Left ventricle myocardium superior (tissue), 1 donor: ENCODE data around the gene ACVR1. TPM values are rescaled to one million over a fixed set of nuclear protein-coding genes. Genes with fewer than 3 reads are reported as not detected.

ENCODE experiments used
- ATAC-seq: fragments of 200-7000 bp; cut with Tn5 transposase; one replicate; pipeline ENCODE4 v1.9.1; 2020; ENCODE audit warnings: mild to moderate bottlenecking, moderate library complexity
- DNase-seq: peaks from one replicate; pipeline ENCODE4 v3.0.0-alpha.2; 2020
- intact Hi-C: fragments of 100-400 bp; cut with micrococcal nuclease; formaldehyde crosslinking; loops from one replicate; pipeline ENCODE4 v1.11.0; 2022
- total RNA-seq: library from RNA; stranded (reverse); fragmentation: NEBNext Ultra II Directional; extraction: Animal tissue kit (Norgen Biotek cat#: 25700); gene quantifications from one replicate; pipeline ENCODE4 v1.2.1, GENCODE V29; 2021
- donor health status: DM: no; HTN: yes; CAD: no; lungs with severe emphysema.

Gene ACVR1
- total RNA-seq, 1 donor from 2014 or later = 26.8 TPM

DNA sequence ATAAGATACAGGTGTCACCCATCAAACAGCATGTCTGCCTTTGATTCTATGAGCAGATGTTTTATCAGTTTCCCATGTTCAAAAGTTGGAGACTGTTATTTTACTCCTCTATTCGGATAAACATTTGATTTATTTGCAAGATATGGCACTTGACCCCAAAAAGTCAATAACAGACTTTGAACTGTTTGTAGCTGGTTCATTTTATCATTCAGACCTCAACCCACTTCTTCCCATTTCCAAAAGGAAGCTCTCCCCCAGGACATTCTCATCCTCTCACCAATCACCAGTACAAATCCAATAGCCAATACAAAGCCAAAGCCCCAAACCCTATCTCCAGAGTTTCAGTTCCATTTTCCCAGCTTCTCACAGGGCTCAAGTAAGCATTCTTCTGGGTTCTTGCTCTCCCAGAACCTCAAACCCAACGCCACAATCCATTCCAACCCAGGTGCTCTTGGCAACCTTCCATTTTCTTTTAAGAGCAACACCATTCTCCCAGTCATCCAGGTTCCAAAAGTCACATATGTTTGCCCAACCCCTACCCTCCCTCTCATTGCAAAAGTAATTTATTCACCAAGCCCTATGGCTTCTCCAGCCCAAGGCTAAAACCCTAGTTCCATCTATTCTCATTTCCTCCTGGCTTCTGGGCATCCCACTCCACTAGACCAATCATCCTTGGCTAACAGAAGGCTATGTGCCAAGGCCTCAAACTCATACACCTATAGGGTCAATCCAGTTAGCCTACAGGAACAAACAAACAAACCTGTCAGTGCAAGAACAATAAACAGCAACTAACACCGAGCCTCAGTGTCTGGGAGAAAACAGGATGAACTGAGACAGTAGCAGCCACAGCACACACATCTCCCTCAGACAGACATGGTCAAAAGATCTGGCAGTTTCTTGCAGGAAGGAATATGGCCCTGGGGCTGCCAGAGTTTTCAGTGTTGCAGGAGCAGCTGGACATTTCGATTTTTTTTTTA is 9.2 kb downstream of the ACVR1 start:
- ATAC-seq (no peak), DNase-seq (no peak)
- intact Hi-C loops = no loop called here

DNA sequence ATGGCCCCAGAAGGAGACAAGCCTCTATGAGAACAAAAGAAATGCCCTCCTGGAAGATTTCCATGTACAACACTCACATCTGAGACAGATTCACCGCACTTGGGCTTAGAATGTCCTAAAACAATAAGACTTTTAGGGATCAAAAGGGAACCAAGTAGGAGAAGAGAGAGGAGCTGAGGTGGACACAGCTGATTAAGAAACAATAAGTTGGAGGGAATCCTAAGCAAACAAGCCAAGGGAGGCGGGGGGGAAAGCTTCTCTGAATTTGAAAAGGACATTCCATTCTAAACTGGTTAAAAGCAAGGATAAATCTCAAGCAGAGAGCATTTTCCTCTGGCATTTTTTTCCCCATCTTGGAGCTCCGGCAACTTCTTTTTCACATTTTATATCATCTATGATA is 9.9 kb downstream of the ACVR1 start:
- DNase-seq (no peak), ATAC-seq (no peak)
- intact Hi-C loops = no loop called here

DNA sequence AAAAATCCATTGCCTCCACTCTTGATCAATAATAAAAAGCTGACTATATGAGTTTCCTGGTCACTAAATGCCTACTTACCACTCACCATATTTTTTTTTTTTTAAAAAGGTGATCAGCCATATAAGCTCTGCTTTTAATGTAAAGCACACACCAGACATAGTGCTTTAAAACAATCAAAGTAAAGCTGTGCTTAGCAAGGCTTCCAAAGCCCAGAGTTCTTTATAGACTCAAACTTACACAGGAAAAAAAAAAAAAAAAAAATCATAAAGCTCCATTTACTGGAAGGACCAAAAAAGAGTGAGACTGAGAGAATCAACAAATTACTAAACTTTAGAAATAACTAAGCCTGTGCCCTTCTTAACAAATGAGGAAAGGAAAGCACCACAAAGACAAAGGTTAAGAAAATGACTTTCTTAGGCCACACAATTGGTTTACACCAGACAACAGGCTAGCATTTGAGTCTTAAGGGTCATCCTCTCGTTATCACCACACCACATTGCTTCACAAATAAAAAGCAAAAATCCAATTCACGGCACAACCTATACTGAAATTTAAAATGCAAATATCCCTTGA is 11.2 kb downstream of the ACVR1 start:
- intact Hi-C loops = no loop called here
- ATAC-seq (no peak), DNase-seq (no peak)

GRCh38 chr2:157858846-157859245 is 17.3 kb downstream of the ACVR1 start:
- ATAC-seq (no peak), DNase-seq (no peak)
- intact Hi-C loops = no loop called here

- DNase-seq (no peak), ATAC-seq (no peak)
- intact Hi-C loops = no loop called here
These were observed 18.2 kb downstream of the ACVR1 start for GRCh38 chr2:157857881-157858280.

- ATAC-seq (no peak), DNase-seq (no peak)
- intact Hi-C loops = no loop called here
These were observed 20.0 kb downstream of the ACVR1 start for GRCh38 chr2:157856187-157856515.

GRCh38 chr2:157853820-157854219 is 22.3 kb downstream of the ACVR1 start:
- ATAC-seq (peak; percentile 85), DNase-seq (no peak)
- intact Hi-C loops = no loop called here

DNA sequence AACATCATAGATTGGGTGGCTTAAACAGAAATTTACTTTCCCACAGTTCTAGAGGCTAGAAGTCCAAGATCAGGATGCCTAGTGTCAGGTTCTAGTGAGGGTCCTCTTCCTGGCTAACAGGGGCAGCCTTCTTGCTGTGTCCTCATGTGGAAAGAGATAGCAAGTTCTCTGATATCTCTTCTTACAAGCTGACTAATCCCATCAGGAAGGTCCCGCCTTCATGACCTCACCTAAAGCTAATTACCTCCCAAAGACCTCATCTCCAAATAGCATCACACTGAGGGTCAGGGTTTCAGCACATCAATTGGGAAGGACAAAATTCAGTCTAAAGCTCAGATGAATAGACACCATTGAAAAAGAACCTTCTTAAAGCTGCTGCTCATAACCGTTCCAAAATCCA is 22.9 kb downstream of the ACVR1 start:
- intact Hi-C loops = no loop called here
- ATAC-seq (no peak), DNase-seq (no peak)

GRCh38 chr2:157849591-157849990 is 26.5 kb downstream of the ACVR1 start:
- DNase-seq = no peak

GRCh38 chr2:157848213-157848612 is 27.9 kb downstream of the ACVR1 start:
- ATAC-seq = no peak
- intact Hi-C loops = no loop called here

More at GRCh38 chr2:157849591-157849990, 26.5 kb downstream of the ACVR1 start:
- ATAC-seq = no peak
- intact Hi-C loops = no loop called here

DNA sequence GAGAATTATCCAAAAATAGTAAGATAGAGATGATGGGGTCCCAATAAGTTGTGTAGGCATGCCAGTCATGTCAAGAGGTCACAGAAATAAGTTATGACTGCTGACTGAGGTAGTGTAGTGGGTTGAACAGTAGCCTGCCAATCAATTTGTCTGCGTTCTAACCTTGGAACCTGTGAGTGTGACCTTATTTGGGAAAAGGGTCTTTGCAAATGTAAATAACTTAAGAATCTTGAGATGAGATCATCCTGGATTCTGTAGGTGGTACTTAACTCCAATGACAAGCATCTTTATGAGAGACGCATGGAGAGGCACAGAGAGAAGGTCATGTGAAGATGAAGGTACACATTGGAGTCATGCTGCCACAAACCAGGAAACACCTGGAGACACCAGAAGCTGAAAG is 31.0 kb downstream of the ACVR1 start:
- DNase-seq (no peak), ATAC-seq (no peak)
- intact Hi-C loops = no loop called here

More at GRCh38 chr2:157848213-157848612, 27.9 kb downstream of the ACVR1 start:
- DNase-seq = no peak

GRCh38 chr2:157843935-157844334 is 32.2 kb downstream of the ACVR1 start:
- intact Hi-C loops = no loop called here
- no peak for DNase-seq

DNA sequence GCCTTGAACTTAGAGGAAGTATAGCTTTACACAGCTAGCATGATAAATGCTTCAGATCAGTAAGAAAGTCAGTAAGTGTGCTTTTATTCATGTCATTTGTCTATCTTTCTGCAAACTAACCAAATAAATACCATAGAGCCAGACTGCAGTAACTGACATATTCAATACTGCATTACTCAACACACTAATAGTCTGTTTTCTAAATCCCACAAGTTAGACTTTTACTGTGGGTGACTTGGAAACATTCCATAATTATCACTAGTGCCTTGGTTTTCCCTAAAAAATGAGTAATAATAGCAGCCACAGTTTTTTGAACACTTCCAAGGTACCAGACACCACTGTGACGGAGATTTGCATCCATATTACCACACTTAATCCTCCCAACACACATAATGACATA is 33.0 kb downstream of the ACVR1 start:
- intact Hi-C loops = no loop called here
- no peak for DNase-seq
- no peak for ATAC-seq

More at GRCh38 chr2:157843935-157844334, 32.2 kb downstream of the ACVR1 start:
- no peak for ATAC-seq

GRCh38 chr2:157842106-157842879 is 33.8 kb downstream of the ACVR1 start:
- ATAC-seq (peak; percentile 49), DNase-seq (no peak)
- intact Hi-C loops = no loop called here

- intact Hi-C loops = no loop called here
- no peak for ATAC-seq
- DNase-seq = no peak
These were observed 34.6 kb downstream of the ACVR1 start for GRCh38 chr2:157841485-157841884.

- DNase-seq = peak; percentile 75
- ATAC-seq = peak; percentile 77
These were observed 35.5 kb downstream of the ACVR1 start for GRCh38 chr2:157840568-157841156.

DNA sequence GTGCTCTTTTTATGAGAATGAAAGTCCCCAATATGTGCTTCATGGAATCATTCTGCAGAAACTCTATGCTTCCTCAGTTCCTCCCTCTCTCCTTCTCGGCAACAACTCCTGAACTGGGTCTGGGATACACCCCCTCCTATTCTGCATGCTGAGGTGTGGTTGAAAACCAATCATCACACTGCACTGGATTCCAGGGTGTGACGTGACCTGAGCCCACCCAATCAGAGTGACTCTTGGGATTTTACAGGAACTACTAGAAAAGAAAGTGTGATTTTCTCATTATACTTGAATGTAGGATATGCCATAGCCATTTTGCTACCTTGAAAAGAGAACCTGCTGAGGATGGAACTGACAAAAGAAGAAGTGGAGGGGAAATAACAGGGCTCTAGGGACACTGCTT is 36.3 kb downstream of the ACVR1 start:
- intact Hi-C loops = no loop called here
- ATAC-seq = no peak
- no peak for DNase-seq

More at GRCh38 chr2:157840568-157841156, 35.5 kb downstream of the ACVR1 start:
- intact Hi-C loops = no loop called here

GRCh38 chr2:157839162-157839801 is 36.8 kb downstream of the ACVR1 start:
- DNase-seq = no peak
- intact Hi-C loops = no loop called here
- ATAC-seq = peak; percentile 33
